GM18867 (cell line): Measurements from ENCODE around the gene CTBS.

ENCODE experiments used
- ATAC-seq: cut with Tn5 transposase; IDR thresholded peaks from one replicate; pipeline ENCODE4 v1.9.1; 2021; ENCODE audit warnings: mild to moderate bottlenecking, moderate library complexity; ENCODE audit not compliant: unreplicated experiment

CTBS gene

DNA sequence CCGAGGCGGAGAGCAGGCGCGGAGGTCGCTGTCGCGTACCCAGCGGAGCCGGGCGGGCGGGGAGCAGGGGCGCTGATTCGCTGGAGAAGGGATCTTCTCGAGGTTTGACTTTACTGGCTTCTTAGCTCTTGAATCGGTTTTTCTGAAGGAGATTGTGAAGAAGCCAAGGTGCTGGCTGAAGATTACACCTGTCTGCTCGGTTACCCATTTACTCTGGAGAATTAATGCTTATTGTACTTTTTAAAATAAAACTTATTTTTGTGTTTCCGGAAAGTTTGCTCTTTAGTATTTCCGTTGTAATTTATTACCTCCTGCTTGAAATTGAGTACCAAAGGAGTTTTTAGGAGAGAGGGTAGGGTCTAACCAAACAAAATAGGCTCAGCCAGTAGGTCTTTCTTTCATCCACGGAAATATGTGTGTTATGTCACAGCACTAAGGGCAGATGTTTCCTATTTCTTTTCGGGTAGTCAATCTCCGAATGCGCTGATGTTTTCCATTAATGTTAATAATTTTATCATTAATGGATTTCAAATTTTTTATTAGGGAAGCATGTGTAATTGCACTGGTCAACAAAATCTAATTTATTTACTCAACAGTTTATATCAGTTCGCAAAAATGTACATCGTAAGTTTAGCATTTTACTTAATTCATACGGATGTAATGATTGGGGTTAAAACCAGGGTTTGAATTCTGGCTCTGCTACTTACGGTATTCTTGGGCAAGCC, 67.3 kb downstream of the CTBS start:
- ATAC-seq, result no peak

- peak; percentile 81 for ATAC-seq
Observed at GRCh38 chr1:84506002-84506728, 68.1 kb downstream of the CTBS start, which contains the start of the genes GNG5 and SPATA1. GNG5 (minus strand) TSS chr1:84506581; CDS start chr1:84506091, 490 bp downstream. SPATA1 (plus strand) TSS chr1:84506386; CDS start chr1:84516360, 9,974 bp downstream.

DNA sequence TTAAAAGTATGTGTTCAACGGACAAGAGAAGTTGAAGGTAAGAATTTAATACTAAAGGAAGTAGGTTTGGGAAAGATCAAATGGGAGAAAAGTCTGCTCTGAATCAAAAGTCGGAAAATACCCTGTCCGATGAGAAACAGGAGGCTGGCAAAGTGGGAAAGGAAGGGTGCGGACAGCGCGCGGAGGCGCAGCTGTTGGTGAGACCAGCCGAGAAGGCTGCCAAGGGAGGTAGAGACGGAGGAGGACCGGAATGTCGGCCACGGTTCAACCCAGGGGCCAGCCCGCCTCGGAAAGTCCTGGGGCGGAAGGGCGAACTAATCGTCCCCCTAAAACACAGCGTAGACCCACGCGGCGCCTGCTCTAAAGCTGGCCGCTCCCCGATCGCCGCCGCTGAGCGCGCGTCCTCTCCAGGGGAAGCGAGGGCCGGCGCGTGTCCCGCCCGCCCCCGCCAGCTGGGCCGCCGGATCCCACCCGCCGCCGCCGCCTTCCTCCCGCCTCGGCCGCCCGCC, 68.7 kb downstream of the CTBS start:
- ATAC-seq, result peak; percentile 33

- ATAC-seq, result no peak
Observed at GRCh38 chr1:84504580-84505492, 69.4 kb downstream of the CTBS start.

- ATAC-seq, result no peak
Observed at GRCh38 chr1:84502927-84503326, 71.3 kb downstream of the CTBS start.
